ENCODE measurements around the gene LIPA.
"Not testable (repeated sequence)": the region's sequence is repeated elsewhere in the genome, so short reads cannot be mapped to it uniquely, and the experiment has no call there.

Gene LIPA

GRCh38 chr10:89207181-89207800, 44.3 kb downstream of the LIPA start, which contains the start of gene CH25H:
CH25H (minus strand) TSS chr10:89207317; CDS start chr10:89207292, 25 bp downstream.
- DNase-seq, result no peak

GRCh38 chr10:89206402-89207180, 45.0 kb downstream of the LIPA start:
- DNase-seq, result no peak

GRCh38 chr10:89204621-89205185, 46.9 kb downstream of the LIPA start:
- DNase-seq, result no peak

- no peak for DNase-seq
Observed at GRCh38 chr10:89203237-89203636, 48.3 kb downstream of the LIPA start.

GRCh38 chr10:89202033-89202425, 49.5 kb downstream of the LIPA start:
- no peak for DNase-seq

GRCh38 chr10:89201345-89202032, 50.1 kb downstream of the LIPA start:
- no peak for DNase-seq

GRCh38 chr10:89197473-89197872, 54.1 kb downstream of the LIPA start:
- DNase-seq, result no peak

GRCh38 chr10:89191301-89191700, 60.3 kb downstream of the LIPA start:
- DNase-seq, result not testable (repeated sequence)

GRCh38 chr10:89189211-89189734, 62.3 kb downstream of the LIPA start:
- DNase-seq, result no peak

- DNase-seq, result no peak
Observed at GRCh38 chr10:89185658-89186057, 65.9 kb downstream of the LIPA start.

- no peak for DNase-seq
Observed at GRCh38 chr10:89184638-89185037, 66.9 kb downstream of the LIPA start.

- no peak for DNase-seq
Observed at GRCh38 chr10:89183571-89183970, 68.0 kb downstream of the LIPA start.

GRCh38 chr10:89182894-89183293, 68.7 kb downstream of the LIPA start:
- no peak for DNase-seq

- no peak for DNase-seq
Observed at GRCh38 chr10:89175816-89176215, 75.8 kb downstream of the LIPA start.

- no peak for DNase-seq
Observed at GRCh38 chr10:89173075-89173474, 78.5 kb downstream of the LIPA start.

GRCh38 chr10:89171996-89172395, 79.6 kb downstream of the LIPA start:
- DNase-seq, result no peak

- DNase-seq, result no peak
Observed at GRCh38 chr10:89171263-89171872, 80.2 kb downstream of the LIPA start.

- not testable (repeated sequence) for DNase-seq
Observed at GRCh38 chr10:89168354-89168900, 83.1 kb downstream of the LIPA start.

- DNase-seq, result no peak
Observed at GRCh38 chr10:89167915-89168314, 83.7 kb downstream of the LIPA start.

GRCh38 chr10:89165923-89166322, 85.7 kb downstream of the LIPA start:
- DNase-seq, result no peak

GRCh38 chr10:89164920-89165319, 86.7 kb downstream of the LIPA start:
- no peak for DNase-seq

GRCh38 chr10:89164080-89164479, 87.5 kb downstream of the LIPA start:
- no peak for DNase-seq
